Calu3 (cell line): ENCODE results near the gene MYL7. TPM values are rescaled to one million over a fixed set of nuclear protein-coding genes. Genes with fewer than 3 reads are reported as not detected.

Experiments
- BruUV-seq: library from RNA; stranded (reverse); fragments of 400-500 nt; replicated peaks from 2 replicates; lab custom pipeline; 2021; lab: Mats Ljungman, UMichigan
- CTCF ChIA-PET: fragments of 300-600 bp; sonication (Branson Sonifier 250); formaldehyde crosslinking; loops from one replicate; lab custom pipeline; 2022; ENCODE audit warnings: antibody characterized with exemption; lab: Charles Lee
- DNase-seq: peaks from one replicate; pipeline ENCODE4 v3.0.0; 2022
- H3K27ac Mint-ChIP-seq: one replicate; pipeline ENCODE4 v1.8.0; 2022; ENCODE audit warnings: mixed read lengths; ENCODE audit not compliant: unreplicated experiment
- H3K27me3 Mint-ChIP-seq: one replicate; pipeline ENCODE4 v1.8.0; 2022; ENCODE audit warnings: mixed read lengths; ENCODE audit not compliant: unreplicated experiment
- H3K36me3 Mint-ChIP-seq: one replicate; pipeline ENCODE4 v1.8.0; 2022; ENCODE audit warnings: mild to moderate bottlenecking, moderate library complexity, mixed read lengths; ENCODE audit not compliant: insufficient read depth, unreplicated experiment
- H3K4me1 Mint-ChIP-seq: one replicate; pipeline ENCODE4 v1.8.0; 2022; ENCODE audit warnings: mild to moderate bottlenecking, low read depth, mixed read lengths; ENCODE audit not compliant: unreplicated experiment
- H3K4me3 Mint-ChIP-seq: one replicate; pipeline ENCODE4 v1.8.0; 2022; ENCODE audit warnings: mild to moderate bottlenecking, low read depth, moderate library complexity, mixed read lengths; ENCODE audit not compliant: unreplicated experiment
- H3K9me3 Mint-ChIP-seq: one replicate; pipeline ENCODE4 v1.8.0; 2022; ENCODE audit warnings: low read depth, mixed read lengths; ENCODE audit not compliant: unreplicated experiment
- CTCF ChIP-seq: fragments of 200-600 bp; IDR thresholded peaks from one replicate; pipeline ENCODE4 v1.8.0; 2022; ENCODE audit warnings: antibody characterized with exemption; ENCODE audit not compliant: unreplicated experiment
- intact Hi-C: fragments of 100-400 bp; cut with micrococcal nuclease; formaldehyde crosslinking; loops from one replicate; pipeline ENCODE4 v1.10.0; 2022; ENCODE audit not compliant: unreplicated experiment
- total RNA-seq: library from RNA; stranded (reverse); gene quantifications from 2 replicates; pipeline ENCODE4 v1.2.3, GENCODE V29; 2022

MYL7 gene
- total RNA-seq, 1 experiment from 2014 or later, result not detected

- Mint-ChIP-seq H3K27ac (no peak overlapping the region), H3K9me3 (no peaks in the 10 kb centered on the region), H3K27me3 (peaks cover 6% of the 10 kb centered on the region), H3K36me3 (peaks cover 44% of the 10 kb centered on the region), H3K4me1 (peaks cover under 1% of the 10 kb centered on the region), H3K4me3 (no peak overlapping the region)
- BruUV-seq, result no TSS peak
- DNase-seq, result no peak
- TF ChIP-seq CTCF, result no peak
- intact Hi-C loops, result no loop called here
- CTCF ChIA-PET, result no interaction called here
Measured at GRCh38 chr7:44116789-44117666, 24.1 kb downstream of the MYL7 start.

- DNase-seq, result no peak
- BruUV-seq, result no TSS peak
- no peaks in the 10 kb centered on the region for H3K9me3 Mint-ChIP-seq
- intact Hi-C loops, result no loop called here
- H3K27me3 Mint-ChIP-seq, result peaks cover 14% of the 10 kb centered on the region
- no peak overlapping the region for H3K27ac Mint-ChIP-seq
- H3K36me3 Mint-ChIP-seq, result peaks cover 50% of the 10 kb centered on the region
- no peaks in the 10 kb centered on the region for H3K4me1 Mint-ChIP-seq
- no peak overlapping the region for H3K4me3 Mint-ChIP-seq
- TF ChIP-seq CTCF, result no peak
- CTCF ChIA-PET, result no interaction called here
Measured at GRCh38 chr7:44116087-44116788, 24.9 kb downstream of the MYL7 start.

GRCh38 chr7:44114586-44115310 lies 26.4 kb downstream of the MYL7 start:
- H3K36me3 Mint-ChIP-seq, result peaks cover 50% of the 10 kb centered on the region
- no peak overlapping the region for H3K4me3 Mint-ChIP-seq
- TF ChIP-seq CTCF, result no peak
- no peak overlapping the region for H3K27ac Mint-ChIP-seq
- H3K4me1 Mint-ChIP-seq, result no peaks in the 10 kb centered on the region
- no TSS peak for BruUV-seq
- no peaks in the 10 kb centered on the region for H3K9me3 Mint-ChIP-seq
- peaks cover 29% of the 10 kb centered on the region for H3K27me3 Mint-ChIP-seq
- DNase-seq, result no peak
- CTCF ChIA-PET, result no interaction called here
- intact Hi-C loops, result no loop called here

GRCh38 chr7:44113764-44114354 lies 27.3 kb downstream of the MYL7 start:
- H3K27ac Mint-ChIP-seq, result no peak overlapping the region
- no peak for TF ChIP-seq CTCF
- DNase-seq, result no peak
- H3K4me1 Mint-ChIP-seq, result no peaks in the 10 kb centered on the region
- no peak overlapping the region for H3K4me3 Mint-ChIP-seq
- peaks cover 50% of the 10 kb centered on the region for H3K36me3 Mint-ChIP-seq
- CTCF ChIA-PET, result no interaction called here
- peaks cover 35% of the 10 kb centered on the region for H3K27me3 Mint-ChIP-seq
- no peaks in the 10 kb centered on the region for H3K9me3 Mint-ChIP-seq
- intact Hi-C loops, result no loop called here
- BruUV-seq, result no TSS peak
